GM12891 (cell line): ENCODE measurements around the gene UMAD1.
"Not testable (repeated sequence)": the region's sequence is repeated elsewhere in the genome, so short reads cannot be mapped to it uniquely, and the experiment has no call there.

Experiments used
- DNase-seq: peaks from one replicate; pipeline ENCODE4 v3.0.0; 2011; ENCODE audit warnings: low spot score; ENCODE audit not compliant: insufficient read length
- FAIRE-seq: peaks from 2 replicates; lab custom pipeline; 2011; peaks lifted over from hg19 to GRCh38; lab: Jason Lieb, UNC
- PAX5 ChIP-seq: IDR thresholded peaks from 2 replicates; pipeline ENCODE4 v1.6.1; 2011; ENCODE audit warnings: low read length, moderate library complexity, mild to moderate bottlenecking; ENCODE audit not compliant: insufficient read depth, severe bottlenecking
- POLR2A ChIP-seq: IDR thresholded peaks from 2 replicates; pipeline ENCODE4 v1.6.1; 2011; ENCODE audit warnings: low read depth, low read length, control low read depth
- POLR2AphosphoS5 ChIP-seq: IDR thresholded peaks from 2 replicates; pipeline ENCODE4 v1.6.1; 2011; ENCODE audit warnings: low read depth, low read length, control low read depth
- POU2F2 ChIP-seq: IDR thresholded peaks from 2 replicates; pipeline ENCODE4 v1.6.1; 2011; ENCODE audit warnings: low read depth, mild to moderate bottlenecking, control low read depth, low read length, moderate library complexity
- SPI1 ChIP-seq: IDR thresholded peaks from 2 replicates; pipeline ENCODE4 v1.6.1; 2011; ENCODE audit warnings: low read depth, low read length, control low read depth
- TAF1 ChIP-seq: IDR thresholded peaks from 2 replicates; pipeline ENCODE4 v1.6.1; 2011; ENCODE audit warnings: low read depth, low read length, control low read depth

Gene UMAD1

GRCh38 chr7:7803715-7804178, 163.2 kb downstream of the UMAD1 start:
- TF ChIP-seq TAF1 (no peak), POLR2A (no peak), PAX5 (no peak), POLR2AphosphoS5 (no peak)
- no peak for FAIRE-seq
- no peak for DNase-seq

- not testable (repeated sequence) for FAIRE-seq, DNase-seq
Measured at GRCh38 chr7:7804822-7805221, 164.3 kb downstream of the UMAD1 start.

- no peak for TF ChIP-seq POU2F2
- TF ChIP-seq SPI1 = no peak
- TF ChIP-seq POLR2A = no peak
- TF ChIP-seq TAF1 = no peak
- TF ChIP-seq POLR2AphosphoS5 = no peak
- TF ChIP-seq PAX5 = no peak
- no peak for DNase-seq
- peak; percentile 58 for FAIRE-seq
Measured at GRCh38 chr7:7805511-7806153, 165.1 kb downstream of the UMAD1 start.

- DNase-seq (no peak), FAIRE-seq (no peak)
- no peak for TF ChIP-seq POLR2AphosphoS5
- no peak for TF ChIP-seq SPI1
- no peak for TF ChIP-seq PAX5
- TF ChIP-seq POLR2A = no peak
Measured at GRCh38 chr7:7808156-7808555, 167.6 kb downstream of the UMAD1 start.

- no peak for FAIRE-seq
- TF ChIP-seq POLR2A = no peak
- no peak for DNase-seq
Measured at GRCh38 chr7:7808626-7809025, 168.1 kb downstream of the UMAD1 start.

- no peak for TF ChIP-seq TAF1
- no peak for TF ChIP-seq POLR2A
- TF ChIP-seq POU2F2 = no peak
- TF ChIP-seq POLR2AphosphoS5 = no peak
- TF ChIP-seq PAX5 = no peak
- no peak for TF ChIP-seq SPI1
- DNase-seq (no peak), FAIRE-seq (no peak)
Measured at GRCh38 chr7:7810380-7810779, 169.8 kb downstream of the UMAD1 start.

- no peak for DNase-seq
- peak; percentile 5 for FAIRE-seq
- TF ChIP-seq TAF1 (no peak), SPI1 (no peak), POU2F2 (no peak)
Measured at GRCh38 chr7:7810826-7811225, 170.3 kb downstream of the UMAD1 start.

GRCh38 chr7:7812112-7812511, 171.6 kb downstream of the UMAD1 start:
- TF ChIP-seq POLR2AphosphoS5 = no peak
- DNase-seq = no peak

GRCh38 chr7:7815395-7815794, 174.8 kb downstream of the UMAD1 start:
- DNase-seq (no peak), FAIRE-seq (peak; percentile 5)
- TF ChIP-seq PAX5 = no peak
- no peak for TF ChIP-seq POLR2A
- no peak for TF ChIP-seq TAF1
- TF ChIP-seq POLR2AphosphoS5 = no peak
- TF ChIP-seq SPI1 = no peak
- TF ChIP-seq POU2F2 = no peak

More at GRCh38 chr7:7812112-7812511, 171.6 kb downstream of the UMAD1 start:
- no peak for FAIRE-seq

- peak; percentile 8 for DNase-seq
- peak; percentile 92 for FAIRE-seq
- peak; percentile 75 for TF ChIP-seq POU2F2
- no peak for TF ChIP-seq POLR2A
- peak; percentile 43; the same call in 1 of the 2 replicates for TF ChIP-seq SPI1
Measured at GRCh38 chr7:7816084-7816483, 175.5 kb downstream of the UMAD1 start.

- DNase-seq (no peak), FAIRE-seq (no peak)
- TF ChIP-seq TAF1 (no peak), SPI1 (no peak), PAX5 (no peak), POLR2AphosphoS5 (no peak), POU2F2 (no peak), POLR2A (no peak)
Measured at GRCh38 chr7:7816816-7817536, 176.4 kb downstream of the UMAD1 start.

GRCh38 chr7:7817748-7818147, 177.2 kb downstream of the UMAD1 start:
- FAIRE-seq (no peak), DNase-seq (no peak)
- no peak for TF ChIP-seq TAF1
- no peak for TF ChIP-seq POLR2AphosphoS5
- no peak for TF ChIP-seq SPI1
- TF ChIP-seq POU2F2 = no peak
- TF ChIP-seq POLR2A = no peak
- TF ChIP-seq PAX5 = no peak

- DNase-seq = not testable (repeated sequence)
- FAIRE-seq = peak; percentile 63
Measured at GRCh38 chr7:7818179-7818578, 177.6 kb downstream of the UMAD1 start.
